DOHH2 (cell line): Measurements from ENCODE around the gene CYTH4.

Experiments used
- H3F3A ChIP-seq: fragments of 200-600 bp; sonication (generic), shearing (Covaris generic); 2 replicates; pipeline ENCODE4 v1.6.0; 2016; ENCODE audit warnings: antibody characterized with exemption, mild to moderate bottlenecking; ENCODE audit not compliant: control insufficient read depth, insufficient read depth
- H3K27ac ChIP-seq: fragments of 200-600 bp; sonication (generic); 2 replicates; pipeline ENCODE4 v1.5.1; 2014; ENCODE audit warnings: low read depth, mild to moderate bottlenecking, low read length, moderate library complexity
- H3K27me3 ChIP-seq: fragments of 200-600 bp; sonication (generic); 2 replicates; pipeline ENCODE4 v1.6.1; 2014; ENCODE audit warnings: mild to moderate bottlenecking, low read length, mixed read lengths; ENCODE audit not compliant: control insufficient read depth
- H3K36me3 ChIP-seq: fragments of 200-600 bp; sonication (generic); 2 replicates; pipeline ENCODE4 v1.6.1; 2014; ENCODE audit warnings: mild to moderate bottlenecking, low read length, moderate library complexity, mixed read lengths; ENCODE audit not compliant: control insufficient read depth
- H3K4me1 ChIP-seq: fragments of 200-600 bp; sonication (generic); 2 replicates; pipeline ENCODE4 v1.6.1; 2014; ENCODE audit warnings: mild to moderate bottlenecking, low read length, mixed read lengths; ENCODE audit not compliant: control insufficient read depth
- H3K4me2 ChIP-seq: fragments of 200-600 bp; sonication (generic); 2 replicates; pipeline ENCODE4 v1.6.0; 2014; ENCODE audit warnings: mild to moderate bottlenecking, low read length, moderate library complexity
- H3K4me3 ChIP-seq: fragments of 200-600 bp; sonication (generic); 2 replicates; pipeline ENCODE4 v1.5.1; 2014; ENCODE audit warnings: mild to moderate bottlenecking, low read length, mixed read lengths
- H3K79me2 ChIP-seq: fragments of 200-600 bp; sonication (generic); 2 replicates; pipeline ENCODE4 v1.6.1; 2014; ENCODE audit warnings: mild to moderate bottlenecking, low read length, mixed read lengths; ENCODE audit not compliant: control insufficient read depth
- H3K9me2 ChIP-seq: fragments of 200-600 bp; sonication (generic); replicated peaks from 2 replicates; pipeline ENCODE4 v1.6.1; 2014; ENCODE audit warnings: mild to moderate bottlenecking, low read length, mixed read lengths; ENCODE audit not compliant: control insufficient read depth
- H3K9me3 ChIP-seq: fragments of 200-600 bp; sonication (generic); 2 replicates; pipeline ENCODE4 v1.6.1; 2014; ENCODE audit warnings: antibody characterized with exemption, low read length, mixed read lengths; ENCODE audit not compliant: control insufficient read depth, insufficient read depth
- H4K20me1 ChIP-seq: fragments of 200-600 bp; sonication (generic); 2 replicates; pipeline ENCODE4 v1.6.0; 2014; ENCODE audit warnings: low read depth, mild to moderate bottlenecking, antibody characterized with exemption, low read length, moderate library complexity; ENCODE audit not compliant: control insufficient read depth, insufficient read depth
- CTCF ChIP-seq: fragments of 200-600 bp; sonication (generic); IDR thresholded peaks from one replicate; pipeline ENCODE4 v1.5.1; 2014; ENCODE audit warnings: antibody characterized with exemption, mild to moderate bottlenecking, low read depth, low read length; ENCODE audit not compliant: poor library complexity, severe bottlenecking
- EZH2phosphoT487 ChIP-seq: fragments of 200-600 bp; sonication (generic); IDR thresholded peaks from 2 replicates; pipeline ENCODE4 v1.6.1; 2017; ENCODE audit warnings: borderline replicate concordance, mild to moderate bottlenecking, antibody characterized with exemption, low read length, moderate library complexity, mixed read lengths

Gene CYTH4

GRCh38 chr22:37280718-37281117, 1.6 kb upstream of the CYTH4 start:
- H4K20me1 ChIP-seq: no peaks in the 10 kb centered on the region
- H3K4me2 ChIP-seq: no peak overlapping the region
- peaks cover 30% of the 10 kb centered on the region for H3K79me2 ChIP-seq
- no peaks in the 10 kb centered on the region for H3K27me3 ChIP-seq
- peaks cover 22% of the 10 kb centered on the region for H3K36me3 ChIP-seq
- H3K27ac ChIP-seq: no peak overlapping the region
- TF ChIP-seq CTCF (no peak), EZH2phosphoT487 (no peak)
- no peaks in the 10 kb centered on the region for H3K9me3 ChIP-seq
- H3K4me3 ChIP-seq: no peak overlapping the region
- peaks cover 25% of the 10 kb centered on the region for H3F3A ChIP-seq
- no peaks in the 10 kb centered on the region for H3K9me2 ChIP-seq
- H3K4me1 ChIP-seq: peaks cover 81% of the 10 kb centered on the region

GRCh38 chr22:37281195-37281594, 1.1 kb upstream of the CYTH4 start:
- Histone ChIP-seq H3K27me3 (no peaks in the 10 kb centered on the region), H4K20me1 (no peaks in the 10 kb centered on the region), H3K9me3 (no peaks in the 10 kb centered on the region), H3K4me2 (no peak overlapping the region), H3K4me3 (no peak overlapping the region), H3K9me2 (no peaks in the 10 kb centered on the region), H3K36me3 (peaks cover 27% of the 10 kb centered on the region), H3F3A (peaks cover 30% of the 10 kb centered on the region), H3K79me2 (peaks cover 34% of the 10 kb centered on the region), H3K27ac (no peak overlapping the region), H3K4me1 (peaks cover 81% of the 10 kb centered on the region)
- no peak for TF ChIP-seq EZH2phosphoT487
- no peak for TF ChIP-seq CTCF

- Histone ChIP-seq H3K4me3 (peak overlapping the region; percentile 84), H3K36me3 (peaks cover 32% of the 10 kb centered on the region), H3K9me3 (no peaks in the 10 kb centered on the region), H3K4me2 (peak overlapping the region; percentile 100), H3F3A (peaks cover 31% of the 10 kb centered on the region), H4K20me1 (no peaks in the 10 kb centered on the region), H3K27me3 (no peaks in the 10 kb centered on the region), H3K9me2 (no peaks in the 10 kb centered on the region), H3K4me1 (peaks cover 81% of the 10 kb centered on the region), H3K79me2 (peaks cover 41% of the 10 kb centered on the region), H3K27ac (peak overlapping the region; percentile 98)
- TF ChIP-seq EZH2phosphoT487: no peak
- no peak for TF ChIP-seq CTCF
These were observed 493 bp upstream of the CYTH4 start for GRCh38 chr22:37281646-37282384.
